ENCODE results near the gene CHMP2A. TPM values are rescaled to one million over a fixed set of nuclear protein-coding genes. Genes with fewer than 3 reads are reported as not detected.

The CHMP2A gene
- total and polyA plus RNA-seq, 2 of the 8 experiments (the other 6 are each of a cell fraction or from before 2014, with no cell fraction given) = 70.0 to 132 TPM

DNA sequence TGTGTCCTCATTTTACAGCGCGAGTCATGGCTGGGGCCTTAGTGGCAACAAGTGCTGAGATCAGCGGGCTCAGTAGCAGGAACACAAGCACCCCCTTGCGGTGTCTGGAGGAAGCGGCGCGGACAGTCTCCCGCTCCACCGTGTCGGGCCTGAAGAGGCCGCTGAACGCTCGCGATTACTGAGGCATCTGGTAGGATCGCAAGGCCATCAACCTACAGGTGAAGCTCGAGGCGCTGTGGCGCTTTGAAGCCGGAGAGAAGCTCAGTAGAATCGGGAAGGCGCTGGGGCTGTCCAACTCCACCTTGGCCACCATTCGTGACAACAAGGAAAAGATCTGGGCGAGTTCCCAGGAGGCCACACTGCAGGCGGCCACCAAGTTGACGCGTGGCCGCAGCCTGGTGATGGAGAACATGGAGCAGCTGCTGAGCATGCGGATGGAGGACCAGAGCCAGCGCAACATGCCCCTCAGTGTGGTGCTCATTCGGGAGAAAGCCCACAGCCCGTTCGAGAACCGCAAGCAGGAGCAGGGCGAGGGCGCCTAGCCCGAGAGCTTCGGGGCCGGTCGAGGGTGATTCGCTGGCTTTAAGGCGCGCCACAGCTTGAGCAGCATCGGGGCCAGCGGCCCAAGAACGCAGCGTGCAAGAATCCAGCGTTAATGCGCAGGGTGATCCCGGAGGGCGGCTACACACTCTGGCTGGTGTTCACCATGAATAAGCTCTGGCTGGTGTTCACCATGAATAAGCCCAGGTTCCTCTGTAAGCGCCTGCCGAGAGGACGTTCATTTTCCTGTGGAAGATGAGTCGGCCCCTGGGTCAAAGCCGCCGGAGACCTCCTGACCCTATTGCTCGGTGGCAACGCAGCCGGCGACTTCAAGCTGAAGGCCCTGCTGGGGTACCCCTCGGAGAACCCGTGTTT, 26.6 kb upstream of the CHMP2A start (continued):
- TF ChIP-seq, protein P1, sequence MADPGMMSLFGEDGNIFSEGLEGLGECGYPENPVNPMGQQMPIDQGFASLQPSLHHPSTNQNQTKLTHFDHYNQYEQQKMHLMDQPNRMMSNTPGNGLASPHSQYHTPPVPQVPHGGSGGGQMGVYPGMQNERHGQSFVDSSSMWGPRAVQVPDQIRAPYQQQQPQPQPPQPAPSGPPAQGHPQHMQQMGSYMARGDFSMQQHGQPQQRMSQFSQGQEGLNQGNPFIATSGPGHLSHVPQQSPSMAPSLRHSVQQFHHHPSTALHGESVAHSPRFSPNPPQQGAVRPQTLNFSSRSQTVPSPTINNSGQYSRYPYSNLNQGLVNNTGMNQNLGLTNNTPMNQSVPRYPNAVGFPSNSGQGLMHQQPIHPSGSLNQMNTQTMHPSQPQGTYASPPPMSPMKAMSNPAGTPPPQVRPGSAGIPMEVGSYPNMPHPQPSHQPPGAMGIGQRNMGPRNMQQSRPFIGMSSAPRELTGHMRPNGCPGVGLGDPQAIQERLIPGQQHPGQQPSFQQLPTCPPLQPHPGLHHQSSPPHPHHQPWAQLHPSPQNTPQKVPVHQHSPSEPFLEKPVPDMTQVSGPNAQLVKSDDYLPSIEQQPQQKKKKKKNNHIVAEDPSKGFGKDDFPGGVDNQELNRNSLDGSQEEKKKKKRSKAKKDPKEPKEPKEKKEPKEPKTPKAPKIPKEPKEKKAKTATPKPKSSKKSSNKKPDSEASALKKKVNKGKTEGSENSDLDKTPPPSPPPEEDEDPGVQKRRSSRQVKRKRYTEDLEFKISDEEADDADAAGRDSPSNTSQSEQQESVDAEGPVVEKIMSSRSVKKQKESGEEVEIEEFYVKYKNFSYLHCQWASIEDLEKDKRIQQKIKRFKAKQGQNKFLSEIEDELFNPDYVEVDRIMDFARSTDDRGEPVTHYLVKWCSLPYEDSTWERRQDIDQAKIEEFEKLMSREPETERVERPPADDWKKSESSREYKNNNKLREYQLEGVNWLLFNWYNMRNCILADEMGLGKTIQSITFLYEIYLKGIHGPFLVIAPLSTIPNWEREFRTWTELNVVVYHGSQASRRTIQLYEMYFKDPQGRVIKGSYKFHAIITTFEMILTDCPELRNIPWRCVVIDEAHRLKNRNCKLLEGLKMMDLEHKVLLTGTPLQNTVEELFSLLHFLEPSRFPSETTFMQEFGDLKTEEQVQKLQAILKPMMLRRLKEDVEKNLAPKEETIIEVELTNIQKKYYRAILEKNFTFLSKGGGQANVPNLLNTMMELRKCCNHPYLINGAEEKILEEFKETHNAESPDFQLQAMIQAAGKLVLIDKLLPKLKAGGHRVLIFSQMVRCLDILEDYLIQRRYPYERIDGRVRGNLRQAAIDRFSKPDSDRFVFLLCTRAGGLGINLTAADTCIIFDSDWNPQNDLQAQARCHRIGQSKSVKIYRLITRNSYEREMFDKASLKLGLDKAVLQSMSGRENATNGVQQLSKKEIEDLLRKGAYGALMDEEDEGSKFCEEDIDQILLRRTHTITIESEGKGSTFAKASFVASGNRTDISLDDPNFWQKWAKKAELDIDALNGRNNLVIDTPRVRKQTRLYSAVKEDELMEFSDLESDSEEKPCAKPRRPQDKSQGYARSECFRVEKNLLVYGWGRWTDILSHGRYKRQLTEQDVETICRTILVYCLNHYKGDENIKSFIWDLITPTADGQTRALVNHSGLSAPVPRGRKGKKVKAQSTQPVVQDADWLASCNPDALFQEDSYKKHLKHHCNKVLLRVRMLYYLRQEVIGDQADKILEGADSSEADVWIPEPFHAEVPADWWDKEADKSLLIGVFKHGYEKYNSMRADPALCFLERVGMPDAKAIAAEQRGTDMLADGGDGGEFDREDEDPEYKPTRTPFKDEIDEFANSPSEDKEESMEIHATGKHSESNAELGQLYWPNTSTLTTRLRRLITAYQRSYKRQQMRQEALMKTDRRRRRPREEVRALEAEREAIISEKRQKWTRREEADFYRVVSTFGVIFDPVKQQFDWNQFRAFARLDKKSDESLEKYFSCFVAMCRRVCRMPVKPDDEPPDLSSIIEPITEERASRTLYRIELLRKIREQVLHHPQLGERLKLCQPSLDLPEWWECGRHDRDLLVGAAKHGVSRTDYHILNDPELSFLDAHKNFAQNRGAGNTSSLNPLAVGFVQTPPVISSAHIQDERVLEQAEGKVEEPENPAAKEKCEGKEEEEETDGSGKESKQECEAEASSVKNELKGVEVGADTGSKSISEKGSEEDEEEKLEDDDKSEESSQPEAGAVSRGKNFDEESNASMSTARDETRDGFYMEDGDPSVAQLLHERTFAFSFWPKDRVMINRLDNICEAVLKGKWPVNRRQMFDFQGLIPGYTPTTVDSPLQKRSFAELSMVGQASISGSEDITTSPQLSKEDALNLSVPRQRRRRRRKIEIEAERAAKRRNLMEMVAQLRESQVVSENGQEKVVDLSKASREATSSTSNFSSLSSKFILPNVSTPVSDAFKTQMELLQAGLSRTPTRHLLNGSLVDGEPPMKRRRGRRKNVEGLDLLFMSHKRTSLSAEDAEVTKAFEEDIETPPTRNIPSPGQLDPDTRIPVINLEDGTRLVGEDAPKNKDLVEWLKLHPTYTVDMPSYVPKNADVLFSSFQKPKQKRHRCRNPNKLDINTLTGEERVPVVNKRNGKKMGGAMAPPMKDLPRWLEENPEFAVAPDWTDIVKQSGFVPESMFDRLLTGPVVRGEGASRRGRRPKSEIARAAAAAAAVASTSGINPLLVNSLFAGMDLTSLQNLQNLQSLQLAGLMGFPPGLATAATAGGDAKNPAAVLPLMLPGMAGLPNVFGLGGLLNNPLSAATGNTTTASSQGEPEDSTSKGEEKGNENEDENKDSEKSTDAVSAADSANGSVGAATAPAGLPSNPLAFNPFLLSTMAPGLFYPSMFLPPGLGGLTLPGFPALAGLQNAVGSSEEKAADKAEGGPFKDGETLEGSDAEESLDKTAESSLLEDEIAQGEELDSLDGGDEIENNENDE (IDR thresholded peaks at IDR 0.05; ENCODE audit: insufficient replicate concordance, low read length) = no peak
- TF ChIP-seq PHF8 (conservative IDR thresholded peaks at IDR 0.05; ENCODE audit: low read depth, low read length) = no peak
- peak; percentile 58; the same call in 1 of the 2 replicates for TF ChIP-seq YY1 (IDR thresholded peaks at IDR 0.05; ENCODE audit: low read depth, low read length)
- TF ChIP-seq, protein P2, sequence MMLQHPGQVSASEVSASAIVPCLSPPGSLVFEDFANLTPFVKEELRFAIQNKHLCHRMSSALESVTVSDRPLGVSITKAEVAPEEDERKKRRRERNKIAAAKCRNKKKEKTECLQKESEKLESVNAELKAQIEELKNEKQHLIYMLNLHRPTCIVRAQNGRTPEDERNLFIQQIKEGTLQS (IDR thresholded peaks at IDR 0.05; ENCODE audit: insufficient read depth, low read depth, low read length) = peak; percentile 42; the same call in 1 of the 2 replicates
- TF ChIP-seq POLR2AphosphoS5 (IDR thresholded peaks at IDR 0.05; ENCODE audit: low read depth, low read length) = peak; percentile 70; the same call in 1 of the 2 replicates
- no peak; the same call in 1 of the 2 replicates for TF ChIP-seq TBP (IDR thresholded peaks at IDR 0.05; ENCODE audit: low read depth, low read length)
- TF ChIP-seq SIX5 (IDR thresholded peaks at IDR 0.05; ENCODE audit: low read depth, low read length) = no peak
- TF ChIP-seq CEBPB (IDR thresholded peaks at IDR 0.05; ENCODE audit: low read depth, low read length) = peak; percentile 14; the same call in 1 of the 2 replicates
- TF ChIP-seq EZH2 (IDR thresholded peaks at IDR 0.05; ENCODE audit: low read depth, low read length, severe bottlenecking) = no peak

Data from H1 (cell line).